ENCODE data around the gene GABRG3.

DNA sequence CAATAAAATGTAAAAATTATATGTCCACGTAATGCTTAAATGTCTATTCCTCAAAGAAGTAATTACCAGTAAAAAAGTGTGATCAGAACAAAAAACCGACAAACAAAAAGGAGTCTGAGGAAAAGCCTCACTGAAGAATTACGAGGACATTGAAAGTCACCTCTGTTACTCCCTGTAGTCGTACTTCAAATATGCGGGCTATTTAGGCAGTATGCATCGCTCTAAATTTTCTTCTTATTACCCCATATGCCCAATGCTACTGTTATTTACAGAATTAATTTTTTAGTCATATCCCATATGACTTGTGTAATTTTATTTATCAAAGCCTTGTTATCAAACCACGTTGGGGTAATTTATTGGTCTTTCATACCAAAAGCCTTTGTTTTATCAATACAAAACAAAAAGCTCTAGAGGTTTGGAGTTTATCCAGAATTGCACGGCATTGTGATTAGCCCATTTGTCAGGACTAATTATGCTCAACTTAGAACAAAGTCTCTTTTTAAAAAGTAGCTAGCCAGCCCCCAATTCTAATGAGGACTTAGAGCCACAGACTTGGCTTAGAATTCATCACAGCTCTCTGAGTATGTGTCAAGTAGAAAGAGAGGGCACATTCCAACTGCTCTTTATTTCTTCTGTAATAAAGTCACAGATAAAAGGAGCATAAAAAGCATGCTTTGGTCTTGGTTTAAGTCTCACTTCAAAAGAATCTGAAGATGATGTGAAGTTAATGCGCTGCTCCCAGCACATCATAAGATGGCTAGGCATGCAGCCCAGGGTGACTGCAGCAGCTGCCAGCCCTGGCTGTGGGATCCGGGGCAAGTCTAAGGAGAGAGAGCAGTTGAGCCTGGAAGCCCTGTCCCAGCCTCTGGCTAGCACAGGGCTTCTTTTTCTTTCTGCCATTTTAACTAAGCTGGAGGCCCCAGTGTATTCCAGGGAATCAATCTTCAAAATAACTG, 521.0 kb downstream of the GABRG3 start:
- TF ChIP-seq, protein P1, sequence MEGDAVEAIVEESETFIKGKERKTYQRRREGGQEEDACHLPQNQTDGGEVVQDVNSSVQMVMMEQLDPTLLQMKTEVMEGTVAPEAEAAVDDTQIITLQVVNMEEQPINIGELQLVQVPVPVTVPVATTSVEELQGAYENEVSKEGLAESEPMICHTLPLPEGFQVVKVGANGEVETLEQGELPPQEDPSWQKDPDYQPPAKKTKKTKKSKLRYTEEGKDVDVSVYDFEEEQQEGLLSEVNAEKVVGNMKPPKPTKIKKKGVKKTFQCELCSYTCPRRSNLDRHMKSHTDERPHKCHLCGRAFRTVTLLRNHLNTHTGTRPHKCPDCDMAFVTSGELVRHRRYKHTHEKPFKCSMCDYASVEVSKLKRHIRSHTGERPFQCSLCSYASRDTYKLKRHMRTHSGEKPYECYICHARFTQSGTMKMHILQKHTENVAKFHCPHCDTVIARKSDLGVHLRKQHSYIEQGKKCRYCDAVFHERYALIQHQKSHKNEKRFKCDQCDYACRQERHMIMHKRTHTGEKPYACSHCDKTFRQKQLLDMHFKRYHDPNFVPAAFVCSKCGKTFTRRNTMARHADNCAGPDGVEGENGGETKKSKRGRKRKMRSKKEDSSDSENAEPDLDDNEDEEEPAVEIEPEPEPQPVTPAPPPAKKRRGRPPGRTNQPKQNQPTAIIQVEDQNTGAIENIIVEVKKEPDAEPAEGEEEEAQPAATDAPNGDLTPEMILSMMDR (IDR thresholded peaks at IDR 0.05), result no peak
- TF ChIP-seq POLR2A (IDR thresholded peaks at IDR 0.05), result no peak
